KMS-11 (cell line): Measurements from ENCODE around the gene MED26.
A peak's percentile ranks its signal among the peaks of the same experiment; 100 is the strongest.

Source experiments
- H2AFZ ChIP-seq: fragments of 200-600 bp; sonication (generic); 2 replicates; pipeline ENCODE4 v1.6.1; 2016; ENCODE audit warnings: antibody characterized with exemption, mixed run types, low read depth
- H3K27ac ChIP-seq: fragments of 200-600 bp; sonication (generic); 2 replicates; pipeline ENCODE4 v1.6.1; 2016; ENCODE audit warnings: mild to moderate bottlenecking, mixed run types
- H3K27me3 ChIP-seq: fragments of 200-600 bp; sonication (generic); 2 replicates; pipeline ENCODE4 v1.6.1; 2017; ENCODE audit warnings: mild to moderate bottlenecking, low read depth, mixed run types, moderate library complexity; ENCODE audit not compliant: insufficient read depth
- H3K36me3 ChIP-seq: fragments of 200-600 bp; sonication (generic); 2 replicates; pipeline ENCODE4 v1.6.1; 2017; ENCODE audit warnings: mild to moderate bottlenecking, mixed run types; ENCODE audit not compliant: insufficient read depth
- H3K4me1 ChIP-seq: fragments of 200-600 bp; sonication (generic); 2 replicates; pipeline ENCODE4 v1.6.1; 2016; ENCODE audit warnings: mild to moderate bottlenecking, low read depth, mixed run types; ENCODE audit not compliant: poor library complexity, severe bottlenecking
- H3K4me2 ChIP-seq: fragments of 200-600 bp; sonication (generic); 2 replicates; pipeline ENCODE4 v1.7.0; 2016; ENCODE audit warnings: mild to moderate bottlenecking, mixed run types
- H3K4me3 ChIP-seq: fragments of 200-600 bp; sonication (generic); IDR thresholded peaks from 2 replicates; pipeline ENCODE4 v1.6.1; 2017; ENCODE audit warnings: low read depth, low read length, mixed read lengths; ENCODE audit not compliant: insufficient read depth
- H3K79me2 ChIP-seq: fragments of 200-600 bp; sonication (generic); 2 replicates; pipeline ENCODE4 v1.6.1; 2016; ENCODE audit warnings: low read depth, mixed run types; ENCODE audit not compliant: insufficient read depth
- H3K9ac ChIP-seq: fragments of 200-600 bp; sonication (generic); 2 replicates; pipeline ENCODE4 v1.6.1; 2016; ENCODE audit warnings: mild to moderate bottlenecking, mixed run types
- H4K20me1 ChIP-seq: fragments of 200-600 bp; sonication (generic); 2 replicates; pipeline ENCODE4 v1.6.1; 2016; ENCODE audit warnings: mild to moderate bottlenecking, mixed run types; ENCODE audit not compliant: insufficient read depth
- TF ChIP-seq, protein P1 (sequence below): fragments of 200-600 bp; sonication (generic); conservative IDR thresholded peaks from 2 replicates; pipeline ENCODE4 v1.6.1; 2017; ENCODE audit warnings: low read depth, mild to moderate bottlenecking, antibody characterized with exemption, low read length, moderate library complexity, mixed read lengths

The MED26 gene

DNA sequence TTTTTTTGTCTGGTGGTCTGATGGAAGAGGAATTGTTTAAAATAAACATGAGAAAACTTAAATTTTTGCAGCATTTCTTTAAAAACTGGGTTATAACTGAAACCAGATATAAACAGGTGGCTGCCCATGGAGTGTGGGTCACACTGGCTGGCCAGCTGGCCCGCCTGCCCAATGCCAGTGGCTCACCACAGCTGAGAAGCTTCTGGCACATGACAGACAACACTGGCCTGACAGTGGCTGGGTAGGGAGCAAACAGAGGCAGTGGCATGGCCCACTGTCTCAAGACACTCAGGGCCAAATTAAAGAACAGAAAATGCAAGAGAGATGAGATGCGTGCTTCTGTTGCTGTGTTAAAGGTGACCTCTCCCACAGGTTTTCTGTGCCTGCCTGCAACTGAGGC, 52.7 kb downstream of the MED26 start:
- Histone ChIP-seq H3K36me3 (no peaks in the 10 kb centered on the region; the same call in 1 of the 2 replicates), H3K9ac (no peak overlapping the region), H4K20me1 (0 out of 2 replicates have a peak, but pooled peaks cover 4% of the 10 kb centered on the region), H3K4me2 (no peak overlapping the region), H3K4me3 (no peak overlapping the region), H3K27ac (no peak overlapping the region; the same call in 1 of the 2 replicates), H3K79me2 (peaks cover 81% of the 10 kb centered on the region), H2AFZ (no peak overlapping the region), H3K4me1 (peaks cover 22% of the 10 kb centered on the region), H3K27me3 (no peaks in the 10 kb centered on the region)
- TF ChIP-seq, protein P1, sequence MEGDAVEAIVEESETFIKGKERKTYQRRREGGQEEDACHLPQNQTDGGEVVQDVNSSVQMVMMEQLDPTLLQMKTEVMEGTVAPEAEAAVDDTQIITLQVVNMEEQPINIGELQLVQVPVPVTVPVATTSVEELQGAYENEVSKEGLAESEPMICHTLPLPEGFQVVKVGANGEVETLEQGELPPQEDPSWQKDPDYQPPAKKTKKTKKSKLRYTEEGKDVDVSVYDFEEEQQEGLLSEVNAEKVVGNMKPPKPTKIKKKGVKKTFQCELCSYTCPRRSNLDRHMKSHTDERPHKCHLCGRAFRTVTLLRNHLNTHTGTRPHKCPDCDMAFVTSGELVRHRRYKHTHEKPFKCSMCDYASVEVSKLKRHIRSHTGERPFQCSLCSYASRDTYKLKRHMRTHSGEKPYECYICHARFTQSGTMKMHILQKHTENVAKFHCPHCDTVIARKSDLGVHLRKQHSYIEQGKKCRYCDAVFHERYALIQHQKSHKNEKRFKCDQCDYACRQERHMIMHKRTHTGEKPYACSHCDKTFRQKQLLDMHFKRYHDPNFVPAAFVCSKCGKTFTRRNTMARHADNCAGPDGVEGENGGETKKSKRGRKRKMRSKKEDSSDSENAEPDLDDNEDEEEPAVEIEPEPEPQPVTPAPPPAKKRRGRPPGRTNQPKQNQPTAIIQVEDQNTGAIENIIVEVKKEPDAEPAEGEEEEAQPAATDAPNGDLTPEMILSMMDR = no peak

DNA sequence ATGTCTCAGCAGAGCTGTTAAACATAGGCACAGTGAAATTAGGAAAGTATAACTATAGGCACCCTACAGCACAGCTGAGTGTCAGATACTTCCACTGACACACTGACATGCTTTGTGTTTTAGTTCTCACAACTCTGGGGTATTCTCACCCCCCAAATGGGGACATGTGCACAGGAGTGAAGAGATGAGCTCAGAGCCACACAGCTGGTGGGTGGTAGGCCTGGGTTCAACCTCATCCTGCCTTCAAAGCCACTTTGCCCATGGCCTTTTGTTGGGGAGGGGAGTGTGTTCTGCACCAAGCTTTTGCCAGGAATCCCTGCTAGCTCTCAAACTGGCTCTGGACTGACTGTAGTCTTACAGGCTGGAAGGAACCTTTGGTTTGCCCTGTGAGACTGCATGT, 54.1 kb downstream of the MED26 start:
- H3K36me3 ChIP-seq = no peaks in the 10 kb centered on the region; the same call in 1 of the 2 replicates
- H3K4me1 ChIP-seq = peaks cover 22% of the 10 kb centered on the region
- H3K4me3 ChIP-seq = no peak overlapping the region
- H3K79me2 ChIP-seq = peaks cover 75% of the 10 kb centered on the region
- no peaks in the 10 kb centered on the region for H3K27me3 ChIP-seq
- 0 out of 2 replicates have a peak, but pooled peaks cover 4% of the 10 kb centered on the region for H4K20me1 ChIP-seq
- peak overlapping the region; percentile 96 for H3K4me2 ChIP-seq
- no peak overlapping the region for H2AFZ ChIP-seq
- TF ChIP-seq, protein P1 = no peak
- H3K9ac ChIP-seq = no peak overlapping the region
- H3K27ac ChIP-seq = no peak overlapping the region; the same call in 1 of the 2 replicates

DNA sequence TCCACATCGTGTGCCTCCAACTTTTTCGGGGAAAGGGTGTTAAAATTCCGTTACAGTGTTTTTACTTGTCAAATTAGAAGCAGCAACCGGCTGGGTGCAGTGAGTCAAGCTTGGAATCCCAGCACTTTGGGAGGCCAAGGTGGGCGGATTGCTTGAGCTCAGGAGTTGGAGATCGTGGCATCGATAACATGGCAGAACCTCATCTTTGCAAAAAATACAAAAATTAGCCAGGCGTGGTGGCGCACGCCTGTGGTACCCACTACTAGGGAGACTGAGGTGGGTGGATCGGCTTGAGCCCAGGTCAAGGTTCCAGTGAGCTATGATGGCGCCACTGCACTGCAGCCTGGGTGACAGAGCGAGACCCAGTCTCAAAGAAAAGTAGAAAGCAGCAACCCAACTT, 54.7 kb downstream of the MED26 start:
- no peak overlapping the region for H3K9ac ChIP-seq
- H3K36me3 ChIP-seq = no peaks in the 10 kb centered on the region; the same call in 1 of the 2 replicates
- H3K27ac ChIP-seq = peak overlapping the region; percentile 17; the same call in 1 of the 2 replicates
- H3K79me2 ChIP-seq = peaks cover 70% of the 10 kb centered on the region
- no peak overlapping the region for H3K4me3 ChIP-seq
- no peaks in the 10 kb centered on the region for H4K20me1 ChIP-seq
- peaks cover 22% of the 10 kb centered on the region for H3K4me1 ChIP-seq
- no peaks in the 10 kb centered on the region for H3K27me3 ChIP-seq
- H2AFZ ChIP-seq = no peak overlapping the region
- TF ChIP-seq, protein P1 = no peak
- peak overlapping the region; percentile 96 for H3K4me2 ChIP-seq

DNA sequence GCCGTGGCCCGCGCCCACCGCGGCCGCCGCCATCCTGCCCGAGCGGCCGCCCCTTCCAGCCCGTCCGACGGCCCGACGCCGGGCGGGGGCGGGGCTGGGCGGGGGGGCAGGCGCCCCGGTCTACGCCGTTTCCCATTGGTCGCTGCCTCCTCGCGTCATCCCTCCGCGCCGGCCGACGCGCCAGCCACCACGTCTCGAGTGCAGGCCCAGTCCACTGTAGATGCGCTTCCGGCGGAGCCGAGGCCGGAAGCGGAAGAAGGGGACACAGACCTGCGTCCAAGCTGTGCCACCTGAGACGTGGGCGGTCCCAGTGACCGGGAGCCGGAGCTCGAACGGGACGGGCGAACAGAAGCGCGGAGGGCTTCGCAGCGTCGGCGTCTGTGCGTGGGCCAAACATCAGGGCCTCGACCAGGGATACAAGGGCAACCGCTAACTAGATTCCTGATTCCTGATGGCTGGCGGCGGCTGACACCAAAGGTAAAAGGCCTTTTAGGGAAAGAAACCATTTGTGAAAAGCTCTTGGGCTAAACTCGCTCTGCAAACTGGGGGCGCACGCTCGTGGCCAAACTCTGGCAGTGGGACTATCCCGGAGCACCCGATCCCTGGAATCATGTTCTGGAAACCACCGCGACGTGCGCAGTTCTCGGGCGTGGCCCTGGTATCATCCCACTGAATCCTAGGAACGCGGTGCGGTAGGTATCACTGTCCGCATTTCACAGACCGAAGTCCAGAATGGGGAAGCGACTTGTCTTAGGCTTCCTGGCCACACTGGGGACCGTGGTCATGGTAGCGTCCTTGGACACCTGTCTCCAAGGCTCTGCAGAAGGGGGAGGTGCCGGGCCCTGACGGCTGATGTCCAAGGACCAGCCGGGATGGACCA, 55.4 kb downstream of the MED26 start, which contains the start of gene SLC35E1:
Gene SLC35E1, minus strand, starts transcription at position 84 of the 880 bp plus-strand sequence. Its CDS starts 51 bp downstream, at position 33.
- no peaks in the 10 kb centered on the region for H4K20me1 ChIP-seq
- H3K36me3 ChIP-seq = no peaks in the 10 kb centered on the region
- TF ChIP-seq, protein P1 = no peak
- H3K27me3 ChIP-seq = no peaks in the 10 kb centered on the region
- H2AFZ ChIP-seq = peak within 1 kb of the TSS; percentile 47
- H3K9ac ChIP-seq = peak within 1 kb of the TSS; percentile 63; the same call in 1 of the 2 replicates
- H3K79me2 ChIP-seq = peaks cover 62% of the 10 kb centered on the region; the same call in 1 of the 2 replicates
- H3K4me3 ChIP-seq = no peak within 1 kb of the TSS
- peaks cover 22% of the 10 kb centered on the region for H3K4me1 ChIP-seq
- H3K4me2 ChIP-seq = peak within 1 kb of the TSS; percentile 96
- peak within 1 kb of the TSS; percentile 30; the same call in 1 of the 2 replicates for H3K27ac ChIP-seq
